DMS 273 treated with DMSO at 0.1 percent for 48 hours (cell line): Measurements from ENCODE around the gene TNFRSF21.
"Not testable (repeated sequence)": the region's sequence is repeated elsewhere in the genome, so short reads cannot be mapped to it uniquely, and the experiment has no call there.

Source experiments
- DNase-seq: peaks from one replicate; lab custom pipeline; 2025; lab: John Stamatoyannopoulos, UW

TNFRSF21 gene

GRCh38 chr6:47309291-47310130 is at the start of gene TNFRSF21:
Gene TNFRSF21 (minus strand): TSS chr6:47309905. CDS start chr6:47309511, 394 bp downstream.
- peak; percentile 69 for DNase-seq

GRCh38 chr6:47358440-47359225 is 48.9 kb upstream of the TNFRSF21 start:
- no peak for DNase-seq

GRCh38 chr6:47357827-47358226 is 48.1 kb upstream of the TNFRSF21 start:
- no peak for DNase-seq

- DNase-seq, result no peak
These were observed 45.8 kb upstream of the TNFRSF21 start for GRCh38 chr6:47355496-47355895.

GRCh38 chr6:47353871-47354270 is 44.2 kb upstream of the TNFRSF21 start:
- DNase-seq, result no peak

GRCh38 chr6:47352966-47353365 is 43.3 kb upstream of the TNFRSF21 start:
- DNase-seq, result no peak

- no peak for DNase-seq
These were observed 42.7 kb upstream of the TNFRSF21 start for GRCh38 chr6:47352194-47352920.

GRCh38 chr6:47351621-47352020 is 41.9 kb upstream of the TNFRSF21 start:
- DNase-seq, result no peak

- DNase-seq, result no peak
These were observed 40.2 kb upstream of the TNFRSF21 start for GRCh38 chr6:47349931-47350330.

GRCh38 chr6:47348316-47348863 is 38.7 kb upstream of the TNFRSF21 start:
- no peak for DNase-seq

- no peak for DNase-seq
These were observed 36.1 kb upstream of the TNFRSF21 start for GRCh38 chr6:47345761-47346160.

- no peak for DNase-seq
These were observed 34.3 kb upstream of the TNFRSF21 start for GRCh38 chr6:47344022-47344421.

- DNase-seq, result no peak
These were observed 33.9 kb upstream of the TNFRSF21 start for GRCh38 chr6:47343600-47343999.

- peak; percentile 20 for DNase-seq
These were observed 33.1 kb upstream of the TNFRSF21 start for GRCh38 chr6:47342824-47343223.

- no peak for DNase-seq
These were observed 27.8 kb upstream of the TNFRSF21 start for GRCh38 chr6:47337519-47337918.

GRCh38 chr6:47336334-47336733 is 26.6 kb upstream of the TNFRSF21 start:
- no peak for DNase-seq

- no peak for DNase-seq
These were observed 25.8 kb upstream of the TNFRSF21 start for GRCh38 chr6:47335466-47335865.

GRCh38 chr6:47334334-47334733 is 24.6 kb upstream of the TNFRSF21 start:
- DNase-seq, result no peak

- not testable (repeated sequence) for DNase-seq
These were observed 18.9 kb upstream of the TNFRSF21 start for GRCh38 chr6:47328606-47329005.

GRCh38 chr6:47328139-47328538 is 18.4 kb upstream of the TNFRSF21 start:
- DNase-seq, result not testable (repeated sequence)

- no peak for DNase-seq
These were observed 14.2 kb upstream of the TNFRSF21 start for GRCh38 chr6:47323887-47324286.

GRCh38 chr6:47323321-47323720 is 13.6 kb upstream of the TNFRSF21 start:
- no peak for DNase-seq
